Panc1 (cell line): ENCODE measurements around the gene HLA-DQA1. TPM values are rescaled to one million over a fixed set of nuclear protein-coding genes. Genes with fewer than 3 reads are reported as not detected.
"Not testable (repeated sequence)": the region's sequence is repeated elsewhere in the genome, so short reads cannot be mapped to it uniquely, and the experiment has no call there.

Experiments used
- ATAC-seq: fragments of 200-7000 bp; cut with Tn5 transposase; 2 replicates; pipeline ENCODE4 v1.9.1; 2020; ENCODE audit warnings: mild to moderate bottlenecking, moderate library complexity
- BruUV-seq: library from RNA; stranded (reverse); fragments of 400-500 nt; replicated peaks from 2 replicates; lab custom pipeline; 2021; lab: Mats Ljungman, UMichigan
- CTCF ChIA-PET: fragments of 300-600 bp; sonication (Branson Sonifier 250); formaldehyde crosslinking; loops from one replicate; lab custom pipeline; 2022; ENCODE audit warnings: antibody characterized with exemption; lab: Charles Lee
- POLR2A ChIA-PET: fragments of 300-600 bp; sonication (Branson Sonifier 250); formaldehyde crosslinking; loops from one replicate; lab custom pipeline; 2022; ENCODE audit warnings: antibody characterized with exemption; lab: Charles Lee
- DNase-seq: peaks from one replicate; pipeline ENCODE4 v3.0.0-alpha.2; 2010; ENCODE audit warnings: low read depth, low spot score
- H3K27ac ChIP-seq: 2 replicates; pipeline ENCODE4 v1.5.1; 2011; ENCODE audit warnings: mild to moderate bottlenecking, low read length, inconsistent platforms
- H3K27me3 ChIP-seq: fragments of 200-500 bp; sonication (Bioruptor generic); 2 replicates; pipeline ENCODE4 v1.6.0; 2014; ENCODE audit warnings: low read length, inconsistent platforms; ENCODE audit not compliant: control insufficient read depth, insufficient read depth
- H3K36me3 ChIP-seq: fragments of 200-500 bp; sonication (Bioruptor generic); 2 replicates; pipeline ENCODE4 v1.5.1; 2014; ENCODE audit warnings: inconsistent platforms, mild to moderate bottlenecking, low read length, moderate library complexity; ENCODE audit not compliant: control insufficient read depth, insufficient read depth
- H3K4me1 ChIP-seq: 2 replicates; pipeline ENCODE4 v1.5.1; 2011; ENCODE audit warnings: inconsistent platforms, mild to moderate bottlenecking, low read length, moderate library complexity; ENCODE audit not compliant: control insufficient read depth, insufficient read depth
- H3K4me3 ChIP-seq, 2 experiments: 2 replicates each; pipeline ENCODE4 v1.5.1; 2011 to 2012; ENCODE audit warnings: low read depth in 2 of 2, low read length in 2 of 2, mild to moderate bottlenecking in 2 of 2, inconsistent platforms in 1 of 2, moderate library complexity in 1 of 2
- H3K9me3 ChIP-seq: fragments of 200-500 bp; sonication (Bioruptor generic); 2 replicates; pipeline ENCODE4 v1.5.1; 2014; ENCODE audit warnings: low read depth, mild to moderate bottlenecking, inconsistent platforms, low read length, moderate library complexity; ENCODE audit not compliant: control insufficient read depth, insufficient read depth
- POLR2AphosphoS5 ChIP-seq: IDR thresholded peaks from 2 replicates; pipeline ENCODE4 v1.6.1; 2012; ENCODE audit warnings: mild to moderate bottlenecking, low read depth, low read length, moderate library complexity
- REST ChIP-seq, 2 experiments: IDR thresholded peaks; 2 replicates each; pipeline ENCODE4 v1.6.1; 2011 to 2012; ENCODE audit warnings: low read depth in 2 of 2, control low read depth in 1 of 2, low read length in 1 of 2, mild to moderate bottlenecking in 1 of 2, moderate library complexity in 1 of 2; ENCODE audit not compliant: insufficient read depth in 1 of 2
- SIN3A ChIP-seq: IDR thresholded peaks from 2 replicates; pipeline ENCODE4 v1.6.1; 2012; ENCODE audit warnings: low read depth, mild to moderate bottlenecking, low read length, moderate library complexity, borderline replicate concordance; ENCODE audit not compliant: insufficient read depth
- TCF7L2 ChIP-seq: IDR thresholded peaks from 2 replicates; pipeline ENCODE4 v1.6.1; 2011; ENCODE audit warnings: mild to moderate bottlenecking, low read depth, low read length, inconsistent platforms
- in situ Hi-C: cut with HindIII; loops from 2 replicates; pipeline ENCODE4 v1.10.0; 2016; ENCODE audit warnings: low sequenced_read_pairs, low pct_unique_long_range_greater_than_20kb
- intact Hi-C: fragments of 100-400 bp; cut with micrococcal nuclease; formaldehyde crosslinking; loops from one replicate; pipeline ENCODE4 v1.10.0; 2022; ENCODE audit not compliant: unreplicated experiment
- total RNA-seq: library from RNA; stranded (reverse); gene quantifications from one replicate; pipeline ENCODE4 v1.2.1, GENCODE V29; 2021; ENCODE audit not compliant: unreplicated experiment
- TF ChIP-seq, protein P1 (sequence below): fragments of 450-650 bp; IDR thresholded peaks from 2 replicates; pipeline ENCODE4 v1.5.1; 2017; ENCODE audit warnings: mild to moderate bottlenecking

HLA-DQA1 gene
- total RNA-seq, 1 experiment from 2014 or later, result 0.39 TPM

- in situ Hi-C loops, POLR2A ChIA-PET, H3K4me3 ChIP-seq, H3K4me1 ChIP-seq, DNase-seq, H3K36me3 ChIP-seq, H3K27me3 ChIP-seq, intact Hi-C loops, BruUV-seq, ATAC-seq, CTCF ChIA-PET, H3K9me3 ChIP-seq, H3K27ac ChIP-seq: not testable (repeated sequence)
These were observed 20.6 kb downstream of the HLA-DQA1 start for GRCh38 chr6:32657819-32658218.

- intact Hi-C loops, result no loop called here
- in situ Hi-C loops, result no loop called here
These were observed 21.2 kb downstream of the HLA-DQA1 start for GRCh38 chr6:32658268-32658897.

More at GRCh38 chr6:32658268-32658897, 21.2 kb downstream of the HLA-DQA1 start:
- H3K4me1 ChIP-seq, result no peaks in the 10 kb centered on the region
- no peaks in the 10 kb centered on the region for H3K9me3 ChIP-seq
- ChIA-PET POLR2A (no interaction called here), CTCF (no interaction called here)
- DNase-seq (no peak), ATAC-seq (no peak)
- no TSS peak for BruUV-seq
- H3K4me3 ChIP-seq, result no peak overlapping the region
- no peaks in the 10 kb centered on the region for H3K36me3 ChIP-seq
- H3K27ac ChIP-seq, result no peak overlapping the region
- H3K27me3 ChIP-seq, result peaks cover 12% of the 10 kb centered on the region
- TF ChIP-seq POLR2AphosphoS5 (no peak), REST (IDR thresholded peaks at IDR 0.05; ENCODE audit: insufficient read depth in 1 of 2, low read depth in 2 of 2, low read length in 1 of 2) (no peak), TCF7L2 (no peak), SIN3A (no peak)
- TF ChIP-seq, protein P1, sequence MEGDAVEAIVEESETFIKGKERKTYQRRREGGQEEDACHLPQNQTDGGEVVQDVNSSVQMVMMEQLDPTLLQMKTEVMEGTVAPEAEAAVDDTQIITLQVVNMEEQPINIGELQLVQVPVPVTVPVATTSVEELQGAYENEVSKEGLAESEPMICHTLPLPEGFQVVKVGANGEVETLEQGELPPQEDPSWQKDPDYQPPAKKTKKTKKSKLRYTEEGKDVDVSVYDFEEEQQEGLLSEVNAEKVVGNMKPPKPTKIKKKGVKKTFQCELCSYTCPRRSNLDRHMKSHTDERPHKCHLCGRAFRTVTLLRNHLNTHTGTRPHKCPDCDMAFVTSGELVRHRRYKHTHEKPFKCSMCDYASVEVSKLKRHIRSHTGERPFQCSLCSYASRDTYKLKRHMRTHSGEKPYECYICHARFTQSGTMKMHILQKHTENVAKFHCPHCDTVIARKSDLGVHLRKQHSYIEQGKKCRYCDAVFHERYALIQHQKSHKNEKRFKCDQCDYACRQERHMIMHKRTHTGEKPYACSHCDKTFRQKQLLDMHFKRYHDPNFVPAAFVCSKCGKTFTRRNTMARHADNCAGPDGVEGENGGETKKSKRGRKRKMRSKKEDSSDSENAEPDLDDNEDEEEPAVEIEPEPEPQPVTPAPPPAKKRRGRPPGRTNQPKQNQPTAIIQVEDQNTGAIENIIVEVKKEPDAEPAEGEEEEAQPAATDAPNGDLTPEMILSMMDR, result no peak
